GM21360 (cell line): ENCODE data around the gene FNIP2.
"Not testable (repeated sequence)": the region's sequence is repeated elsewhere in the genome, so short reads cannot be mapped to it uniquely, and the experiment has no call there.

ENCODE experiments used
- ATAC-seq: cut with Tn5 transposase; IDR thresholded peaks from one replicate; pipeline ENCODE4 v1.9.1; 2021; ENCODE audit warnings: mild to moderate bottlenecking, moderate library complexity; ENCODE audit not compliant: unreplicated experiment

Gene FNIP2

DNA sequence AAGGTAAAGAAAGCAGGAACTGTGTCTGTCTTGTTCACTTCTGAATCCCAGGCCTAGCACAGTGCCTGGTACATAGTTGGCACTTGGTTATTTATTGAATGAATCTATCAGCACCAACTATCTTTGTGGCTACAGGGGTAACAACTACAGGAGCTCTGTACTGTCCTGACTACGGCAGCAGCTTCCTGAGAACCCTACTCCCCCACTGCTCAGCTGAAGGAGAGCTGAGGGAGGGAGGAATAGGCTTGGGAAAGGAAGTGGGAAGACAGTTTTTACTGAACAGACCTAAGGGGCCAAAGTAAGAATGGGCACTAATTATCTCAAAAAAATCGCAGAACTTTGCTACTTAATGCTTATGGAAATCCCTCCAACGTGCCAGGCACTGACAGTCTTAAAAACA, 178.0 kb downstream of the FNIP2 start:
- no peak for ATAC-seq

DNA sequence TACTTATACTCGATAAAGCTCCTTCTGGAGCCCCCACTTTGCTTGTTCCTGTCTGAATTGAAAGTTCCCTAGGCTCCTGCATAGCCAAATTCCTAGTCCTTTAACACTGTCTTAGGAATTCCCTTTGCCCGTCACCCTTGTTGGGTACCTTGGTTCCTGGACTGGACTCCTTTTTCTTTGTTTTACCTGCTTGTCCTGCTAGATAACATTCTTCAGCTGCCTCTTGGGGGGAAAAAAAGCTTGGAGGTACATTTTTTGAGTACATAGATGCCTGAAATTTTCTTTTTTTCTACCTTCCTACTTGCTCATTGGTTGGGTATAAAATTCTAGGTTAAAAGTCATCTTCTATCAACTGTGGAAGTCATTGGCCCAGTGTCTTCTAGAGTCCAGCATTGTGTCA, 179.2 kb downstream of the FNIP2 start:
- no peak for ATAC-seq

DNA sequence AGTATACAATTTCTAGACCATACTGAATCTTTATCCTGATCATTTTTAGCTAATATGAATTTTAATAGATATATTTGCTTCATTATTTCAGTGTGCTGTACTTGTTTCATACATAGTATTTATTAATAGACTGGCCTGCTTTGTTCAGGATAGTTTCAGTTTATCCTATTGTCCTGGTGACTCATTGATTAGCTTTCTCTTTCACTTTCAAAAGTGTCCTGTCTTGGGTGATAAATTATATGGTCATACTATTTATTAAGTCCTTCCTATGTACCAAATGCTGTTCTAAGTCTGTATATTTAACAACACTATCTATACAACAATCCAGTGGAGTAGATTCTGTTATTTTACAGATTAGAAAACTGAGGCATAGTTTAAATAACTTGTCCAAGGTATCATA, 180.3 kb downstream of the FNIP2 start:
- ATAC-seq, result no peak

DNA sequence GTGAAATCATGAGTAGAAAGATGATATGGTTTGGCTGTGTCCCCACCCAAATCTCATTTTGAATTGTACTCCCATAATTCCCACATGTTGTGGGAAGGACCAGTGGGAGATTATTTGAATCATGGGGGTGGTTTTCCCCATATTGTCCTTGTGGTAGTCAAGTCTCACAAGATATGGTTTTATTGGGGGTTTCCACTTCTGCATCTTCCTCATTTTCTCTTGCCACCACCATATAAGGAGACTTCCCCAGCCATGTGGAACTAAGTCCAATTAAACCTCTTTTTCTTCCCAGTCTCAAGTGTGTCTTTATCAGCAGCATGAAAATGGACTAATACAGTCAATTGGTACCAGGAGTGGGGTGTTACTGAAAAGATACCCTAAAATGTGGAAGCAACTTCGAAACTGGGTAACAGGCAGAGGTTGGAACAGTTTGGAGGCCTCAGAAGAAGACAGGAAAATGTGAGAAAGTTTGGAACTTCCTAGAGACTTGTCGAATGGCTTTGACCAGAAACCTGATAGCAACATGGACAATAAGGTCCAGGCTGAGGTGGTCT, 183.5 kb downstream of the FNIP2 start:
- not testable (repeated sequence) for ATAC-seq

DNA sequence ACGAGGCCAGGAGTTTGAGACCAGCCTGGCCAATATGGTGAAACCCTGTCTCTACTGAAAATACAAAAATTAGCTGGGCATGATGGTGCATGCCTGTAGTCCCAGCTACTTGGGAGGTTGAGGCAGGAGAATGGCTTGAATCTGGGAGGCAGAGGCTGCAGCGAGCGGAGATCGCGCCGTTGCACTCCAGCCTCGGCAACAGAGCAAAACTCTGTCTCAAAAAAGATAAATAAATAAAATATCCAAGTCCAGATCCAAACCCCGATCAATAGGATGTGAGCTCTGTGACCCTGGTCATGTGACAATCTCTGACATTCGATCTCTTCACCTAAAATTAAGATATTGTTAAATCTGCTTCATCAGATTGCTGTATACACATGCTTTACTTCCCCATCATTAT, 187.5 kb downstream of the FNIP2 start:
- not testable (repeated sequence) for ATAC-seq

DNA sequence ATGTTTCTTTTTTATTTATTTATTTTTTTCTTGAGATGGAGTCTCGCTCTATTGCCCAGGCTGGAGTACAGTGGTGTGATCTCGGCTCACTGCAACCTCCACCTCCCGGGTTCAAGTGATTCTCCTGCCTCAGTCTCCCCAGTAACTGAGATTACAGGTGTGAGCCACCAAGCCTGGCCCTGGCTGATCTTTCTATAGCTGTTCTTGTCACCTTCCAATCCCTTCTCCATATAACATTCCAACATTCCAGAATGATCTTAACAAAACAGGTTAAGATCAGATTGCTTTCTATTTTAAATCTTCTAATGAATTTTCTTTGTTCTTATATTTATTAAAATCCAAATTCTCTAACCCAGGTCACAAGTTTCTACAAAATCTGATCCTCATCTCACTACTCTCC, 188.1 kb downstream of the FNIP2 start:
- not testable (repeated sequence) for ATAC-seq
